ENCODE measurements around the gene ICAM2.
"Not testable (repeated sequence)": the region's sequence is repeated elsewhere in the genome, so short reads cannot be mapped to it uniquely, and the experiment has no call there.

The ICAM2 gene

GRCh38 chr17:63983320-63983719 lies 37.1 kb downstream of the ICAM2 start:
- no peak overlapping the region for H3K27ac ChIP-seq

GRCh38 chr17:63982641-63983040 lies 37.8 kb downstream of the ICAM2 start:
- not testable (repeated sequence) for H3K9me3 ChIP-seq (ENCODE audit: severe bottlenecking); DNase-seq; H3K27ac ChIP-seq; H3K4me3 ChIP-seq (ENCODE audit: low read depth, low read length); H3K27me3 ChIP-seq (ENCODE audit: insufficient read depth, low read depth, severe bottlenecking); H3K36me3 ChIP-seq

More at GRCh38 chr17:63983320-63983719, 37.1 kb downstream of the ICAM2 start:
- Histone ChIP-seq H3K36me3 (no peaks in the 10 kb centered on the region), H3K9me3 (ENCODE audit: severe bottlenecking) (peaks cover 3% of the 10 kb centered on the region), H3K4me3 (ENCODE audit: low read depth, low read length) (no peak overlapping the region), H3K27me3 (ENCODE audit: insufficient read depth, low read depth, severe bottlenecking) (no peaks in the 10 kb centered on the region)
- no peak for DNase-seq
- no peak for TF ChIP-seq CTCF (IDR thresholded peaks at IDR 0.05; ENCODE audit: low read depth, low read length)

- TF ChIP-seq CTCF (IDR thresholded peaks at IDR 0.05; ENCODE audit: low read depth, low read length) = no peak
- H3K4me3 ChIP-seq (ENCODE audit: low read depth, low read length) = no peak overlapping the region
- DNase-seq = no peak
- H3K27ac ChIP-seq = no peak overlapping the region
- H3K27me3 ChIP-seq (ENCODE audit: insufficient read depth, low read depth, severe bottlenecking) = no peaks in the 10 kb centered on the region
- H3K36me3 ChIP-seq = no peaks in the 10 kb centered on the region
- H3K9me3 ChIP-seq (ENCODE audit: severe bottlenecking) = peaks cover 3% of the 10 kb centered on the region
Measured at GRCh38 chr17:63978272-63979200, 41.9 kb downstream of the ICAM2 start.

- Histone ChIP-seq H3K27ac (no peak overlapping the region), H3K9me3 (ENCODE audit: severe bottlenecking) (peaks cover 3% of the 10 kb centered on the region), H3K36me3 (no peaks in the 10 kb centered on the region), H3K4me3 (ENCODE audit: low read depth, low read length) (no peak overlapping the region), H3K27me3 (ENCODE audit: insufficient read depth, low read depth, severe bottlenecking) (no peaks in the 10 kb centered on the region)
- no peak for DNase-seq
- no peak for TF ChIP-seq CTCF (IDR thresholded peaks at IDR 0.05; ENCODE audit: low read depth, low read length)
Measured at GRCh38 chr17:63976702-63977101, 43.7 kb downstream of the ICAM2 start.

- Histone ChIP-seq H3K36me3 (no peaks in the 10 kb centered on the region), H3K4me3 (ENCODE audit: low read depth, low read length) (no peak overlapping the region), H3K27me3 (ENCODE audit: insufficient read depth, low read depth, severe bottlenecking) (no peaks in the 10 kb centered on the region), H3K9me3 (ENCODE audit: severe bottlenecking) (no peaks in the 10 kb centered on the region), H3K27ac (no peak overlapping the region)
- no peak for TF ChIP-seq CTCF (IDR thresholded peaks at IDR 0.05; ENCODE audit: low read depth, low read length)
- no peak for DNase-seq
Measured at GRCh38 chr17:63975541-63976092, 44.8 kb downstream of the ICAM2 start.

GRCh38 chr17:63974594-63975192 lies 45.7 kb downstream of the ICAM2 start:
- H3K36me3 ChIP-seq = no peaks in the 10 kb centered on the region
- no peaks in the 10 kb centered on the region for H3K27me3 ChIP-seq (ENCODE audit: insufficient read depth, low read depth, severe bottlenecking)
- DNase-seq = no peak
- no peak overlapping the region for H3K4me3 ChIP-seq (ENCODE audit: low read depth, low read length)
- no peak for TF ChIP-seq CTCF (IDR thresholded peaks at IDR 0.05; ENCODE audit: low read depth, low read length)
- no peaks in the 10 kb centered on the region for H3K9me3 ChIP-seq (ENCODE audit: severe bottlenecking)
- H3K27ac ChIP-seq = no peak overlapping the region

Measured in WERI-Rb-1 (cell line).